ENCODE measurements around the gene IL1RAPL1. TPM values are rescaled to one million over a fixed set of nuclear protein-coding genes. Genes with fewer than 3 reads are reported as not detected.

IL1RAPL1 gene
- total RNA-seq: 0.29 and 0.65 TPM in 2 replicates

DNA sequence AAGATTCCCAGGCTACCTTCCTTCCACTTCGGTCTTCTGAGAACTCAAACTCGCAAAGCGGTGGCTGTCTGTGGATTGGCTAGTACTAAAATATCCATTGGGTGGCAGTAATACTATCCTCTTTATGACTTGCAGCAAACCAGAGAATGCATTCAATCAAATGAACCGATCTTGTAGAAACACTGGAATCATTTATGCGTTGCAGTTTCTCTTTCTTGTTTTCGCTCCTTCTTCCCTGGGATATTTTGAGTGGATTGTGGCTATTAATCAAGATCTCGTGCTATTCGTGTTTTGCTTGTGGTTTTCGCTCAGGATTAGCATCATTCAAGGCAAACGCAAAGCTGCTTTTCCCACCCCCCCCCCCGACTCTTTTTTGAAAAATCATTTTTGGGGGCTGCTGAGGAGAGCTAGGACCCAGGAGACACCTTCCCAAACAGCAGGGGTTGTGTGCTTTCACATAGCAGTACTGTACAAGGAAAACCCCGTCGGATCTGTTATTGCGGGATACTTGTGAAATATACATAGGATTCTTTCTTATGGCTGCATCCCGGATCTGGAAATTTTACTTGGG is at the start of gene IL1RAPL1:
Gene IL1RAPL1, plus strand, starts transcription at position 466 of the 571 bp plus-strand sequence.

Small RNAs within 50 kb of the gene (small RNA-seq; reads per million reads assigned to genes)
- gene MIR4666B (not detected), gene RF00284 (not detected), gene RNA5SP500 (not detected)
